Measurements from ENCODE around the gene SEC61B. TPM values are rescaled to one million over a fixed set of nuclear protein-coding genes. Genes with fewer than 3 reads are reported as not detected.

Gene SEC61B
- total and polyA plus RNA-seq, 2 donors from 2014 or later, result 118 to 328 TPM

GRCh38 chr9:99266255-99267023 is 44.4 kb downstream of the SEC61B start:
- no peak for FAIRE-seq
- intact Hi-C loops (cut with DNase I), result loop anchor here (10.0 kb wide), 1 partner anchor 548 kb away; no protein-coding TSS in a partner anchor
- peak overlapping the region in 1 of 3 donors; percentile 6 for H3K4me3 ChIP-seq (ENCODE audit: low read length in 3 of 3)

GRCh38 chr9:99269416-99269815 is 47.3 kb downstream of the SEC61B start:
- FAIRE-seq (no peak), DNase-seq (no peak)
- Histone ChIP-seq H3K9ac (ENCODE audit: low read length in 3 of 3) (no peak overlapping the region), H3K36me3 (ENCODE audit: control insufficient read depth in 2 of 3, insufficient read depth in 3 of 3, low read length in 3 of 3) (no peaks in the 10 kb centered on the region), H3K27ac (ENCODE audit: low read depth in 2 of 2, low read length in 2 of 2) (no peak overlapping the region), H3K27me3 (ENCODE audit: control insufficient read depth, insufficient read depth, low read length) (no peaks in the 10 kb centered on the region), H3K4me3 (ENCODE audit: low read length in 3 of 3) (no peak overlapping the region), H3K4me1 (ENCODE audit: control insufficient read depth in 2 of 3, insufficient read depth in 2 of 3, low read depth in 1 of 3, low read length in 3 of 3) (peaks cover 0 to 5% (median 0%) of the 10 kb centered on the region in 3 donors), H3K9me3 (ENCODE audit: control insufficient read depth in 2 of 3, insufficient read depth in 1 of 3, low read length in 3 of 3) (no peaks in the 10 kb centered on the region)
- TF ChIP-seq CTCF (IDR thresholded peaks at IDR 0.05; ENCODE audit: borderline replicate concordance, extremely low read depth, insufficient read depth), result no peak
- intact Hi-C loops (cut with DNase I), result loop anchor here (10.0 kb wide), 1 partner anchor 545 kb away; no protein-coding TSS in a partner anchor

More at GRCh38 chr9:99266255-99267023, 44.4 kb downstream of the SEC61B start:
- DNase-seq, result peak; percentile 79 to 86 (median 85)
- H3K9me3 ChIP-seq (ENCODE audit: control insufficient read depth in 2 of 3, insufficient read depth in 1 of 3, low read length in 3 of 3), result no peaks in the 10 kb centered on the region
- H3K27ac ChIP-seq (ENCODE audit: low read depth in 2 of 2, low read length in 2 of 2), result no peak overlapping the region
- H3K36me3 ChIP-seq (ENCODE audit: control insufficient read depth in 2 of 3, insufficient read depth in 3 of 3, low read length in 3 of 3), result no peaks in the 10 kb centered on the region
- no peaks in the 10 kb centered on the region for H3K27me3 ChIP-seq (ENCODE audit: control insufficient read depth, insufficient read depth, low read length)
- H3K9ac ChIP-seq (ENCODE audit: low read length in 3 of 3), result no peak overlapping the region
- H3K4me1 ChIP-seq (ENCODE audit: control insufficient read depth in 2 of 3, insufficient read depth in 2 of 3, low read depth in 1 of 3, low read length in 3 of 3), result peaks cover 0 to 5% (median 0%) of the 10 kb centered on the region in 3 donors
- peak; percentile 83 for TF ChIP-seq CTCF (IDR thresholded peaks at IDR 0.05; ENCODE audit: borderline replicate concordance, extremely low read depth, insufficient read depth)

GRCh38 chr9:99270491-99270890 is 48.4 kb downstream of the SEC61B start:
- no peaks in the 10 kb centered on the region for H3K9me3 ChIP-seq (ENCODE audit: control insufficient read depth in 2 of 3, insufficient read depth in 1 of 3, low read length in 3 of 3)
- no peak overlapping the region for H3K9ac ChIP-seq (ENCODE audit: low read length in 3 of 3)
- H3K36me3 ChIP-seq (ENCODE audit: control insufficient read depth in 2 of 3, insufficient read depth in 3 of 3, low read length in 3 of 3), result no peaks in the 10 kb centered on the region
- H3K27me3 ChIP-seq (ENCODE audit: control insufficient read depth, insufficient read depth, low read length), result no peaks in the 10 kb centered on the region
- H3K4me1 ChIP-seq (ENCODE audit: control insufficient read depth in 2 of 3, insufficient read depth in 2 of 3, low read depth in 1 of 3, low read length in 3 of 3), result peaks cover 0 to 5% (median 0%) of the 10 kb centered on the region in 3 donors
- no peak overlapping the region for H3K4me3 ChIP-seq (ENCODE audit: low read length in 3 of 3)
- FAIRE-seq (no peak), DNase-seq (no peak)
- intact Hi-C loops (cut with DNase I), result no loop called here
- TF ChIP-seq CTCF (IDR thresholded peaks at IDR 0.05; ENCODE audit: borderline replicate concordance, extremely low read depth, insufficient read depth), result no peak
- H3K27ac ChIP-seq (ENCODE audit: low read depth in 2 of 2, low read length in 2 of 2), result no peak overlapping the region
